HepG2 (cell line): ENCODE data around the gene CDO1. TPM values are rescaled to one million over a fixed set of nuclear protein-coding genes. Genes with fewer than 3 reads are reported as not detected.

Experiments used
- ONECUT2 ChIP-seq: sonication (generic); formaldehyde crosslinking; IDR thresholded peaks from 2 replicates; pipeline ENCODE4 v1.4.0; 2020; ENCODE audit warnings: missing genetic modification reagents
- PAF1 ChIP-seq: IDR thresholded peaks from 2 replicates; pipeline ENCODE4 v1.6.1; 2016; ENCODE audit warnings: missing genetic modification reagents, missing compliant biosample characterization
- PPARG ChIP-seq: conservative IDR thresholded peaks from 2 replicates; pipeline ENCODE4 v1.6.1; 2016; ENCODE audit warnings: missing biosample characterization, missing genetic modification reagents
- SETDB1 ChIP-seq: sonication (generic); formaldehyde crosslinking; IDR thresholded peaks from 2 replicates; pipeline ENCODE4 v1.5.1; 2020; ENCODE audit warnings: missing genetic modification reagents, mild to moderate bottlenecking, borderline replicate concordance
- SOX5 ChIP-seq: IDR thresholded peaks from 2 replicates; pipeline ENCODE4 v1.6.1; 2016; ENCODE audit warnings: borderline replicate concordance
- SOX6 ChIP-seq, 2 experiments: fragments of 450-650 bp in 1 of 2; sonication (generic) in 1 of 2; formaldehyde crosslinking in 1 of 2; IDR thresholded peaks; 2 replicates each; pipeline versions ENCODE4 v1.4.0 to v1.6.1; 2017 to 2020; ENCODE audit warnings: antibody characterized with exemption in 1 of 2, mild to moderate bottlenecking in 1 of 2, missing genetic modification reagents in 1 of 2
- ZBTB20 ChIP-seq: sonication (generic); formaldehyde crosslinking; IDR thresholded peaks from 2 replicates; pipeline ENCODE4 v1.8.1; 2023; ENCODE audit warnings: missing genetic modification reagents, low read depth, mild to moderate bottlenecking, borderline replicate concordance
- ZEB1 ChIP-seq: IDR thresholded peaks from 2 replicates; pipeline ENCODE4 v1.6.1; 2012; ENCODE audit warnings: mild to moderate bottlenecking, low read depth, inconsistent platforms; ENCODE audit not compliant: insufficient replicate concordance
- ZIK1 ChIP-seq: sonication (generic); formaldehyde crosslinking; IDR thresholded peaks from 2 replicates; pipeline ENCODE4 v1.5.0; 2020; ENCODE audit warnings: mild to moderate bottlenecking, low read depth, missing genetic modification reagents, borderline replicate concordance
- ZNF12 ChIP-seq: sonication (generic); formaldehyde crosslinking; IDR thresholded peaks from 2 replicates; pipeline ENCODE4 v1.5.0; 2020; ENCODE audit warnings: missing genetic modification reagents
- ZNF232 ChIP-seq: sonication (generic); formaldehyde crosslinking; IDR thresholded peaks from 2 replicates; pipeline ENCODE4 v1.4.0; 2020; ENCODE audit warnings: missing genetic modification reagents, borderline replicate concordance
- ZNF251 ChIP-seq: sonication (generic); formaldehyde crosslinking; IDR thresholded peaks from 2 replicates; pipeline ENCODE4 v1.9.0; 2021; ENCODE audit warnings: mild to moderate bottlenecking, missing genetic modification reagents
- ZNF326 ChIP-seq: sonication (generic); formaldehyde crosslinking; IDR thresholded peaks from 2 replicates; pipeline ENCODE4 v1.4.0; 2020; ENCODE audit warnings: missing genetic modification reagents, borderline replicate concordance
- ZNF335 ChIP-seq: sonication (generic); formaldehyde crosslinking; IDR thresholded peaks from 2 replicates; pipeline ENCODE4 v1.4.0; 2020; ENCODE audit warnings: missing genetic modification reagents
- ZNF530 ChIP-seq: sonication (generic); formaldehyde crosslinking; IDR thresholded peaks from 2 replicates; pipeline ENCODE4 v1.5.0; 2020; ENCODE audit warnings: low read depth, mild to moderate bottlenecking, missing genetic modification reagents
- ZNF607 ChIP-seq: sonication (generic); formaldehyde crosslinking; IDR thresholded peaks from 2 replicates; pipeline ENCODE4 v1.5.1; 2020; ENCODE audit warnings: missing genetic modification reagents, mild to moderate bottlenecking, borderline replicate concordance
- ZNF614 ChIP-seq: IDR thresholded peaks from 2 replicates; pipeline ENCODE4 v1.6.1; 2018; ENCODE audit warnings: missing biosample characterization, missing genetic modification reagents, inconsistent platforms, borderline replicate concordance
- polyA plus RNA-seq, 8 experiments: library from polyadenylated mRNA; depleted of rRNA in 3 of 8; stranded (reverse) in 7 of 8; unstranded in 1 of 8; fragments of >200 nt; fragmentation: Illumina TruSeq in 4 of 8; extraction: Trizol in 4 of 8; gene quantifications; 2 replicates each; pipeline versions ENCODE4 v1.2.1 to v1.2.3, GENCODE V29; 2011 to 2016; ENCODE audit warnings: low read depth in 4 of 8, missing spikeins in 1 of 8, mixed read lengths in 1 of 8; ENCODE audit not compliant: insufficient read depth in 1 of 8
- total RNA-seq, 5 experiments: library from RNA; depleted of rRNA; stranded (reverse); fragments of >200 nt; fragmentation: Illumina TruSeq; extraction: Trizol; gene quantifications; 2 replicates each; pipeline ENCODE4 v1.2.3, GENCODE V29; 2016; ENCODE audit warnings: low read depth in 1 of 5
- TF ChIP-seq, protein P1 (sequence below): sonication (generic); formaldehyde crosslinking; IDR thresholded peaks from 2 replicates; pipeline ENCODE4 v1.4.0; 2020; ENCODE audit warnings: missing genetic modification reagents
- TF ChIP-seq, protein P2 (sequence below): sonication (generic); formaldehyde crosslinking; IDR thresholded peaks from 2 replicates; pipeline ENCODE4 v1.8.1; 2023; ENCODE audit warnings: missing genetic modification reagents, mild to moderate bottlenecking, borderline replicate concordance
- TF ChIP-seq, protein P3 (sequence below): sonication (generic); formaldehyde crosslinking; IDR thresholded peaks from 2 replicates; pipeline ENCODE4 v1.5.0; 2020; ENCODE audit warnings: missing genetic modification reagents
- TF ChIP-seq, protein P4 (sequence below): sonication (generic); formaldehyde crosslinking; IDR thresholded peaks from 2 replicates; pipeline ENCODE4 v1.4.0; 2020; ENCODE audit warnings: mild to moderate bottlenecking, missing genetic modification reagents
- TF ChIP-seq, protein P5 (sequence below), 2 experiments: IDR thresholded peaks; 2 replicates each; pipeline ENCODE4 v1.6.1; 2011 to 2012; ENCODE audit warnings: low read length in 2 of 2, borderline replicate concordance in 1 of 2, low read depth in 1 of 2, mild to moderate bottlenecking in 1 of 2, moderate library complexity in 1 of 2

CDO1 gene
- total and polyA plus RNA-seq, 2 of the 13 experiments (the other 11 are each of a cell fraction or from before 2014, with no cell fraction given), result 3.2 to 4.4 TPM

DNA sequence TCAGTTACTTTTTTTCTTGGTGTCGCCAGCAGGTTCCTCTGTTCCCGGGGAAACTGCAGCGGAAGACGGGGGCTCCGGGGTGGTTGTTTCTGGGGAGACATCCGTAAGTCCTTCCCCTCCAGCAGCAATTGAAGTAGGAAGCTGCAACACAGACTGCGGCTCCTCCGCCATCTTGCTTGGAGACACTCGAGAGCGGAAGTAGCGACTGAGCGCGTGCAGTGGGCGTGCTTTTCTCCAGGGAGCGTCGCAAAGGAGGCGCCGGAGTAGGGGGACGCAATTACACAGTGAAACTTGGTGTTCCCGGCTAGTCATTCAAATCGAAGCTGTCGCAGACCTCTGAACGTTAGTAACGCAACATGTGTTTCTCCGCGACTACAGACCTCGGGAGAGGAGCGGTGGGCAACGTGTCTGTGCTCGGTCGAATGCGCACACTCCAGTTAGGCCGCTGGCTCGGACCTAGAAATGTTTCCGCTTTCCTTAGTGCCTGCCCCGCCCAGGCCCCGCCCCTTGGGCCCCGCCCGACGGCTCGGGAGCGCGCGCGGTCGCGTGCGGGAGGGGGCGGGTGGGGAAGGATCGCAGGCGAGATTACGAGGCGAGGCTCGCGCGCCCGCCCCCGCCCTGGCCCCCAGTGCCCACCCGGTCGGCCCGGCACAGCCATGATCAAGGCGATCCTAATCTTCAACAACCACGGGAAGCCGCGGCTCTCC, 25.1 kb upstream of the CDO1 start, which contains the start of the genes AP3S1 and ATG12 (continued):
- TF ChIP-seq SETDB1 (CRISPR knock-in tag), result no peak
- no peak for TF ChIP-seq SOX6 (IDR thresholded peaks at IDR 0.05)
- peak; percentile 64 for TF ChIP-seq SOX6 (CRISPR knock-in tag; IDR thresholded peaks at IDR 0.05)
- TF ChIP-seq PPARG (CRISPR knock-in tag), result no peak; the same call in 1 of the 2 replicates
- TF ChIP-seq, protein P1, sequence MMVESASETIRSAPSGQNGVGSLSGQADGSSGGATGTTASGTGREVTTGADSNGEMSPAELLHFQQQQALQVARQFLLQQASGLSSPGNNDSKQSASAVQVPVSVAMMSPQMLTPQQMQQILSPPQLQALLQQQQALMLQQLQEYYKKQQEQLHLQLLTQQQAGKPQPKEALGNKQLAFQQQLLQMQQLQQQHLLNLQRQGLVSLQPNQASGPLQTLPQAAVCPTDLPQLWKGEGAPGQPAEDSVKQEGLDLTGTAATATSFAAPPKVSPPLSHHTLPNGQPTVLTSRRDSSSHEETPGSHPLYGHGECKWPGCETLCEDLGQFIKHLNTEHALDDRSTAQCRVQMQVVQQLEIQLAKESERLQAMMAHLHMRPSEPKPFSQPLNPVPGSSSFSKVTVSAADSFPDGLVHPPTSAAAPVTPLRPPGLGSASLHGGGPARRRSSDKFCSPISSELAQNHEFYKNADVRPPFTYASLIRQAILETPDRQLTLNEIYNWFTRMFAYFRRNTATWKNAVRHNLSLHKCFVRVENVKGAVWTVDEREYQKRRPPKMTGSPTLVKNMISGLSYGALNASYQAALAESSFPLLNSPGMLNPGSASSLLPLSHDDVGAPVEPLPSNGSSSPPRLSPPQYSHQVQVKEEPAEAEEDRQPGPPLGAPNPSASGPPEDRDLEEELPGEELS, result peak; percentile 42; the same call in 1 of the 2 replicates
- TF ChIP-seq ZNF232 (CRISPR knock-in tag), result peak; percentile 94
- TF ChIP-seq ZNF326, result no peak
- TF ChIP-seq ONECUT2 (CRISPR knock-in tag), result 0 out of 2 replicates have a peak, but pooled peaks have one; percentile 54
- TF ChIP-seq ZNF251, result peak; percentile 86; the same call in 1 of the 2 replicates
- TF ChIP-seq, protein P2, sequence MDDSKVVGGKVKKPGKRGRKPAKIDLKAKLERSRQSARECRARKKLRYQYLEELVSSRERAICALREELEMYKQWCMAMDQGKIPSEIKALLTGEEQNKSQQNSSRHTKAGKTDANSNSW (CRISPR knock-in tag), result no peak
- TF ChIP-seq, protein P3, sequence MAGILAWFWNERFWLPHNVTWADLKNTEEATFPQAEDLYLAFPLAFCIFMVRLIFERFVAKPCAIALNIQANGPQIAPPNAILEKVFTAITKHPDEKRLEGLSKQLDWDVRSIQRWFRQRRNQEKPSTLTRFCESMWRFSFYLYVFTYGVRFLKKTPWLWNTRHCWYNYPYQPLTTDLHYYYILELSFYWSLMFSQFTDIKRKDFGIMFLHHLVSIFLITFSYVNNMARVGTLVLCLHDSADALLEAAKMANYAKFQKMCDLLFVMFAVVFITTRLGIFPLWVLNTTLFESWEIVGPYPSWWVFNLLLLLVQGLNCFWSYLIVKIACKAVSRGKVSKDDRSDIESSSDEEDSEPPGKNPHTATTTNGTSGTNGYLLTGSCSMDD (CRISPR knock-in tag), result no peak
- TF ChIP-seq, protein P4, sequence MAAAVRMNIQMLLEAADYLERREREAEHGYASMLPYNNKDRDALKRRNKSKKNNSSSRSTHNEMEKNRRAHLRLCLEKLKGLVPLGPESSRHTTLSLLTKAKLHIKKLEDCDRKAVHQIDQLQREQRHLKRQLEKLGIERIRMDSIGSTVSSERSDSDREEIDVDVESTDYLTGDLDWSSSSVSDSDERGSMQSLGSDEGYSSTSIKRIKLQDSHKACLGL (CRISPR knock-in tag), result peak; percentile 83; the same call in 1 of the 2 replicates
- peak; percentile 80; the same call in 1 of the 2 replicates for TF ChIP-seq ZBTB20
- peak; percentile 97 for TF ChIP-seq ZIK1 (CRISPR knock-in tag)
- TF ChIP-seq, protein P5, sequence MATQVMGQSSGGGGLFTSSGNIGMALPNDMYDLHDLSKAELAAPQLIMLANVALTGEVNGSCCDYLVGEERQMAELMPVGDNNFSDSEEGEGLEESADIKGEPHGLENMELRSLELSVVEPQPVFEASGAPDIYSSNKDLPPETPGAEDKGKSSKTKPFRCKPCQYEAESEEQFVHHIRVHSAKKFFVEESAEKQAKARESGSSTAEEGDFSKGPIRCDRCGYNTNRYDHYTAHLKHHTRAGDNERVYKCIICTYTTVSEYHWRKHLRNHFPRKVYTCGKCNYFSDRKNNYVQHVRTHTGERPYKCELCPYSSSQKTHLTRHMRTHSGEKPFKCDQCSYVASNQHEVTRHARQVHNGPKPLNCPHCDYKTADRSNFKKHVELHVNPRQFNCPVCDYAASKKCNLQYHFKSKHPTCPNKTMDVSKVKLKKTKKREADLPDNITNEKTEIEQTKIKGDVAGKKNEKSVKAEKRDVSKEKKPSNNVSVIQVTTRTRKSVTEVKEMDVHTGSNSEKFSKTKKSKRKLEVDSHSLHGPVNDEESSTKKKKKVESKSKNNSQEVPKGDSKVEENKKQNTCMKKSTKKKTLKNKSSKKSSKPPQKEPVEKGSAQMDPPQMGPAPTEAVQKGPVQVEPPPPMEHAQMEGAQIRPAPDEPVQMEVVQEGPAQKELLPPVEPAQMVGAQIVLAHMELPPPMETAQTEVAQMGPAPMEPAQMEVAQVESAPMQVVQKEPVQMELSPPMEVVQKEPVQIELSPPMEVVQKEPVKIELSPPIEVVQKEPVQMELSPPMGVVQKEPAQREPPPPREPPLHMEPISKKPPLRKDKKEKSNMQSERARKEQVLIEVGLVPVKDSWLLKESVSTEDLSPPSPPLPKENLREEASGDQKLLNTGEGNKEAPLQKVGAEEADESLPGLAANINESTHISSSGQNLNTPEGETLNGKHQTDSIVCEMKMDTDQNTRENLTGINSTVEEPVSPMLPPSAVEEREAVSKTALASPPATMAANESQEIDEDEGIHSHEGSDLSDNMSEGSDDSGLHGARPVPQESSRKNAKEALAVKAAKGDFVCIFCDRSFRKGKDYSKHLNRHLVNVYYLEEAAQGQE (IDR thresholded peaks at IDR 0.05; ENCODE audit: borderline replicate concordance in 1 of 2, low read depth in 1 of 2, low read length in 2 of 2), result peak in 1 of 2 experiments; percentile 79; a peak in 1 of 4 replicates
- TF ChIP-seq ZNF614 (CRISPR knock-in tag), result peak; percentile 88
- TF ChIP-seq ZNF335 (CRISPR knock-in tag), result peak; percentile 79
- 0 out of 2 replicates have a peak, but pooled peaks have one; percentile 77 for TF ChIP-seq ZNF530 (CRISPR knock-in tag)
- TF ChIP-seq PAF1 (CRISPR knock-in tag), result no peak
- TF ChIP-seq ZNF12 (CRISPR knock-in tag), result no peak; the same call in 1 of the 2 replicates
- TF ChIP-seq ZNF607, result peak; percentile 77
- TF ChIP-seq SOX5 (CRISPR knock-in tag), result peak; percentile 57; the same call in 1 of the 2 replicates
- no peak for TF ChIP-seq ZEB1
